Endothelial cell of umbilical vein (primary cell): ENCODE data around the gene PGAP6. TPM values are rescaled to one million over a fixed set of nuclear protein-coding genes. Genes with fewer than 3 reads are reported as not detected.
"Not testable (repeated sequence)": the region's sequence is repeated elsewhere in the genome, so short reads cannot be mapped to it uniquely, and the experiment has no call there.

Source experiments
- BruUV-seq: library from RNA; stranded (reverse); fragments of 400-500 nt; replicated peaks from 2 replicates; lab custom pipeline; 2021; lab: Mats Ljungman, UMichigan
- CTCF ChIA-PET: fragments of 300-600, 350-600 bp; sonication (Branson Sonifier 250); formaldehyde crosslinking; loops from one replicate; lab custom pipeline; 2021; ENCODE audit warnings: antibody characterized with exemption, inconsistent platforms; lab: Charles Lee
- POLR2A ChIA-PET: fragments of 300-600, 350-600 bp; sonication (Branson Sonifier 250); formaldehyde crosslinking; loops from one replicate; lab custom pipeline; 2021; ENCODE audit warnings: antibody characterized with exemption, inconsistent platforms; lab: Charles Lee
- DNase-seq: peaks from one replicate; pipeline ENCODE4 v3.0.0-alpha.2; 2011; ENCODE audit warnings: low read depth, low spot score
- FAIRE-seq: peaks from 2 replicates; lab custom pipeline; 2011; peaks lifted over from hg19 to GRCh38; lab: Jason Lieb, UNC
- H2AFZ ChIP-seq: 2 replicates; pipeline ENCODE4 v1.6.0; 2012; ENCODE audit warnings: low read depth, low read length, control low read depth, inconsistent platforms
- H3K27ac ChIP-seq: 2 replicates; pipeline ENCODE4 v1.5.1; 2011; ENCODE audit warnings: low read depth, mild to moderate bottlenecking, control low read depth, low read length, moderate library complexity; ENCODE audit not compliant: insufficient read depth
- H3K27me3 ChIP-seq, 2 experiments: 2 replicates each; pipeline versions ENCODE4 v1.6.0 to v1.6.1; 2011; ENCODE audit warnings: low read length in 2 of 2, mixed read lengths in 1 of 2; ENCODE audit not compliant: control insufficient read depth in 2 of 2, insufficient read depth in 2 of 2
- H3K36me3 ChIP-seq, 2 experiments: 2 replicates in 1 of 2; 3 replicates in 1 of 2; pipeline ENCODE4 v1.5.1; 2011; ENCODE audit warnings: low read length in 2 of 2, mild to moderate bottlenecking in 1 of 2, moderate library complexity in 1 of 2; ENCODE audit not compliant: control insufficient read depth in 2 of 2, insufficient read depth in 2 of 2; ENCODE audit errors: extremely low read depth in 1 of 2
- H3K4me1 ChIP-seq: 3 replicates; pipeline ENCODE4 v1.5.1; 2011; ENCODE audit warnings: mild to moderate bottlenecking, low read length; ENCODE audit not compliant: control insufficient read depth, insufficient read depth; ENCODE audit errors: extremely low read depth
- H3K4me2 ChIP-seq: 2 replicates; pipeline ENCODE4 v1.6.1; 2011; ENCODE audit warnings: low read length, control low read depth, mixed read lengths; ENCODE audit not compliant: insufficient read depth
- H3K4me3 ChIP-seq, 3 experiments: fragments of 200-600 bp in 1 of 3; sonication (generic), shearing (Covaris generic) in 1 of 3; replicated peaks in 1 of 3; 2 replicates each; pipeline ENCODE4 v1.5.1; 2011 to 2016; ENCODE audit warnings: control low read depth in 3 of 3, low read length in 3 of 3, mild to moderate bottlenecking in 2 of 3, inconsistent platforms in 1 of 3, low read depth in 1 of 3, moderate library complexity in 1 of 3; ENCODE audit not compliant: insufficient read depth in 1 of 3
- H3K79me2 ChIP-seq: 2 replicates; pipeline ENCODE4 v1.6.0; 2012; ENCODE audit warnings: low read length, inconsistent platforms; ENCODE audit not compliant: control insufficient read depth, insufficient read depth
- H3K9ac ChIP-seq: replicated peaks from 2 replicates; pipeline ENCODE3; 2011; ENCODE audit warnings: low read length, control low read depth; ENCODE audit not compliant: insufficient read depth; ENCODE audit errors: extremely low read depth
- H3K9me1 ChIP-seq: replicated peaks from 3 replicates; pipeline ENCODE4 v1.6.0; 2011; ENCODE audit warnings: mild to moderate bottlenecking, low read length; ENCODE audit not compliant: control insufficient read depth, insufficient read depth; ENCODE audit errors: extremely low read depth
- H3K9me3 ChIP-seq: replicated peaks from 2 replicates; pipeline ENCODE4 v1.5.1; 2012; ENCODE audit warnings: low read length, inconsistent platforms; ENCODE audit not compliant: control insufficient read depth, insufficient read depth
- H4K20me1 ChIP-seq: replicated peaks from 2 replicates; pipeline ENCODE3; 2011; ENCODE audit warnings: mild to moderate bottlenecking, low read length; ENCODE audit not compliant: control insufficient read depth, insufficient read depth; ENCODE audit errors: extremely low read depth
- EZH2 ChIP-seq: IDR thresholded peaks from 2 replicates; pipeline ENCODE4 v1.6.1; 2012; ENCODE audit warnings: borderline replicate concordance, low read depth, mild to moderate bottlenecking, moderate library complexity, low read length, inconsistent platforms; ENCODE audit not compliant: severe bottlenecking
- FOS ChIP-seq: IDR thresholded peaks from 2 replicates; pipeline ENCODE4 v1.6.1; 2011; ENCODE audit warnings: mild to moderate bottlenecking, low read length, moderate library complexity, borderline replicate concordance; ENCODE audit not compliant: insufficient read depth
- GATA2 ChIP-seq: IDR thresholded peaks from 2 replicates; pipeline ENCODE4 v1.7.0; 2011; ENCODE audit warnings: low read depth, mild to moderate bottlenecking, moderate library complexity, mixed read lengths, low read length; ENCODE audit not compliant: insufficient read length, insufficient read depth
- JUN ChIP-seq: IDR thresholded peaks from 2 replicates; pipeline ENCODE4 v1.6.1; 2011; ENCODE audit warnings: borderline replicate concordance, low read depth; ENCODE audit not compliant: insufficient read length, insufficient read depth
- MYC ChIP-seq: IDR thresholded peaks from one replicate; pipeline ENCODE4 v1.6.1; 2011; ENCODE audit warnings: mild to moderate bottlenecking, low read depth, low read length
- POLR2A ChIP-seq: IDR thresholded peaks from 2 replicates; pipeline ENCODE4 v1.6.1; 2012; ENCODE audit warnings: low read depth, mild to moderate bottlenecking, control low read depth, low read length
- POLR2AphosphoS5 ChIP-seq: IDR thresholded peaks from 2 replicates; pipeline ENCODE4 v1.6.1; 2012; ENCODE audit warnings: low read depth, mild to moderate bottlenecking, control low read depth, low read length, moderate library complexity; ENCODE audit not compliant: insufficient read depth
- dilution Hi-C: fragments of 300-500 bp; cut with MboI; formaldehyde crosslinking; loops from one replicate; pipeline ENCODE4 v1.15.0; 2019; ENCODE audit warnings: low sequenced_read_pairs; ENCODE audit not compliant: extremely low pct_ligation_motif_present
- intact Hi-C: fragments of 100-400 bp; cut with micrococcal nuclease; formaldehyde crosslinking; loops from one replicate; pipeline ENCODE4 v1.10.0; 2022
- polyA plus RNA-seq, 4 experiments: library from polyadenylated mRNA; depleted of rRNA in 3 of 4; stranded (reverse) in 3 of 4; unstranded in 1 of 4; fragments of >200 nt; gene quantifications; 2 replicates each; pipeline versions ENCODE4 v1.2.1 to v1.2.3, GENCODE V29; 2011 to 2012; ENCODE audit warnings: missing spikeins in 1 of 4
- total RNA-seq: library from RNA; stranded (reverse); gene quantifications from 2 replicates; pipeline ENCODE4 v1.2.3, GENCODE V29; 2021
- TF ChIP-seq, protein P1 (sequence below), 2 donors: IDR thresholded peaks; 1 replicate in 1 of 2; 2 replicates in 1 of 2; pipeline ENCODE4 v1.5.1; 2011; ENCODE audit warnings: low read length in 2 of 2, mild to moderate bottlenecking in 2 of 2, moderate library complexity in 2 of 2, control low read depth in 1 of 2, inconsistent platforms in 1 of 2, low read depth in 1 of 2; ENCODE audit not compliant: insufficient read depth in 1 of 2; ENCODE audit errors: extremely low read depth in 1 of 2
- TF ChIP-seq, protein P2 (sequence below): IDR thresholded peaks from 2 replicates; pipeline ENCODE4 v1.6.1; 2011; ENCODE audit not compliant: insufficient read depth, insufficient read length

PGAP6 gene
- total and polyA plus RNA-seq, 2 donors (not counting 3 experiments of a cell fraction or from before 2014, with no cell fraction given), result 89.8 to 365 TPM

DNA sequence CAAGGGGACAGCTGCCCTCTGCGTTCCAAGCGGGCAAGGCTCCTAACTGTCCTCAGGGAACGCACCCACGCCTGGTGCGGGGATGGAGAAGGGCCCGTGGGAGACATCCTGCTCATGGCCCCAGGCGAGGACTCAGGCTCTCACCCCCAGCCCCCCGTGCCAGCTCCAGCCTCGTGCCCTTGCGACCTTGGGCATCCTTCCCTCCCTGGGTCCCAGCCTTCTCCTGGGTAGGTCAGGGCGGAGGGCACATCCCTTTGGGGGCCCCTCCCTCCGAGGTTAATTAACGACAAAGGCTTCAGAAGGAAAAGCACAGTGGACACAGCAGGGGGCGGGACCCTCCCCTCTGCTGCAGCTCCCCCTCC is 3.0 kb downstream of the PGAP6 start:
- Histone ChIP-seq H3K4me1 (peaks cover 15% of the 10 kb centered on the region), H3K27me3 (no peaks in the 10 kb centered on the region), H4K20me1 (no peaks in the 10 kb centered on the region), H3K9me3 (no peaks in the 10 kb centered on the region), H3K9me1 (no peaks in the 10 kb centered on the region), H3K9ac (no peak overlapping the region), H3K4me2 (no peak overlapping the region), H3K79me2 (peaks cover 26% of the 10 kb centered on the region), H3K27ac (no peak overlapping the region), H3K36me3 (peaks cover 6 to 30% of the 10 kb centered on the region in 2 experiments), H3K4me3 (no peak overlapping the region), H2AFZ (no peak overlapping the region)
- BruUV-seq, result no TSS peak
- no peak for TF ChIP-seq GATA2
- no peak for TF ChIP-seq JUN
- no peak for TF ChIP-seq POLR2A
- TF ChIP-seq EZH2, result no peak
- no peak for TF ChIP-seq POLR2AphosphoS5
- TF ChIP-seq, protein P1, sequence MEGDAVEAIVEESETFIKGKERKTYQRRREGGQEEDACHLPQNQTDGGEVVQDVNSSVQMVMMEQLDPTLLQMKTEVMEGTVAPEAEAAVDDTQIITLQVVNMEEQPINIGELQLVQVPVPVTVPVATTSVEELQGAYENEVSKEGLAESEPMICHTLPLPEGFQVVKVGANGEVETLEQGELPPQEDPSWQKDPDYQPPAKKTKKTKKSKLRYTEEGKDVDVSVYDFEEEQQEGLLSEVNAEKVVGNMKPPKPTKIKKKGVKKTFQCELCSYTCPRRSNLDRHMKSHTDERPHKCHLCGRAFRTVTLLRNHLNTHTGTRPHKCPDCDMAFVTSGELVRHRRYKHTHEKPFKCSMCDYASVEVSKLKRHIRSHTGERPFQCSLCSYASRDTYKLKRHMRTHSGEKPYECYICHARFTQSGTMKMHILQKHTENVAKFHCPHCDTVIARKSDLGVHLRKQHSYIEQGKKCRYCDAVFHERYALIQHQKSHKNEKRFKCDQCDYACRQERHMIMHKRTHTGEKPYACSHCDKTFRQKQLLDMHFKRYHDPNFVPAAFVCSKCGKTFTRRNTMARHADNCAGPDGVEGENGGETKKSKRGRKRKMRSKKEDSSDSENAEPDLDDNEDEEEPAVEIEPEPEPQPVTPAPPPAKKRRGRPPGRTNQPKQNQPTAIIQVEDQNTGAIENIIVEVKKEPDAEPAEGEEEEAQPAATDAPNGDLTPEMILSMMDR (IDR thresholded peaks at IDR 0.05; ENCODE audit: extremely low read depth in 1 of 2, insufficient read depth in 1 of 2, low read depth in 1 of 2, low read length in 2 of 2), result no peak
- TF ChIP-seq, protein P2, sequence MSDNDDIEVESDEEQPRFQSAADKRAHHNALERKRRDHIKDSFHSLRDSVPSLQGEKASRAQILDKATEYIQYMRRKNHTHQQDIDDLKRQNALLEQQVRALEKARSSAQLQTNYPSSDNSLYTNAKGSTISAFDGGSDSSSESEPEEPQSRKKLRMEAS, result no peak
- TF ChIP-seq MYC, result no peak
- no peak for TF ChIP-seq FOS
- FAIRE-seq (no peak), DNase-seq (no peak)
- intact Hi-C loops (no loop called here), dilution Hi-C loops (no loop called here)
- ChIA-PET POLR2A (no interaction called here), CTCF (interaction anchor here (2.5 kb wide), 1 partner anchor 16 kb away, joined by 7 read pairs; no protein-coding TSS in a partner anchor)

DNA sequence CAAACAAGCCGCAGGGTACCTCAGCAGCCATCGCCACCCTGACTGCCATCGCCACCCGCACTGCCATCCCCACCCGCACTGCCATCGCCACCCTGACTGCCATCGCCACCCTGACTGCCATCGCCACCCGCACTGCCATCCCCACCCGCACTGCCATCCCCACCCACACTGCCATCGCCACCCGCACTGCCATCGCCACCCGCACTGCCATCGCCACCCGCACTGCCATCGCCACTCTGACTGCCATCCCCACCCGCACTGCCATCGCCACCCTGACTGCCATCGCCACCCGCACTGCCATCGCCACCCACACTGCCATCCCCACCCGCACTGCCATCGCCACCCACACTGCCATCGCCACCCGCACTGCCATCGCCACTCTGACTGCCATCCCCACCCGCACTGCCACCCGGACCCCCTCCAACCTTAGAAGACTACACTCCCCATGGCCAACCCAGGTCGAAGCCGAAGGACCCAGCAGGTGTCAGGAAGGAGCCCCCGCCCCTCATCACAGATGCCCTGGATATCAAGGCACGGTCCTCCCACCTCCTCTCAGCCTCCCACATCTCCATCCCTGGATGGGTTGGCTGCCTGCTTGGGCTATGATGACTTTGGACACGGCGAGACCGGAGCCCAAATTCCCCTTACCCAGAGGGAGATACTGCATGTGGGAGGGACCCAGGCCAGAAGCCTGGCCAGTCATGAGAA is 3.5 kb downstream of the PGAP6 start:
- H3K27ac ChIP-seq, H3K4me2 ChIP-seq, H3K4me1 ChIP-seq, H4K20me1 ChIP-seq, H3K9me1 ChIP-seq, POLR2A ChIA-PET, DNase-seq, BruUV-seq, intact Hi-C loops, H3K4me3 ChIP-seq, H3K27me3 ChIP-seq, FAIRE-seq, dilution Hi-C loops, H2AFZ ChIP-seq, H3K9me3 ChIP-seq, H3K9ac ChIP-seq: not testable (repeated sequence)
- H3K36me3 ChIP-seq, result peaks cover 6 to 35% of the 10 kb centered on the region in 2 experiments
- peaks cover 26% of the 10 kb centered on the region for H3K79me2 ChIP-seq
- CTCF ChIA-PET, result interaction anchor here (2.5 kb wide), 1 partner anchor 16 kb away, joined by 7 read pairs; no protein-coding TSS in a partner anchor
